Sigmoid colon (tissue), 4 donors: Measurements from ENCODE around the gene PARL.

Experiments used
- EP300 ChIP-seq, 4 donors: sonication (generic); formaldehyde crosslinking; IDR thresholded peaks; one replicate each; pipeline ENCODE4 v1.6.1; 2017; ENCODE audit warnings: antibody characterized with exemption in 4 of 4
- POLR2A ChIP-seq, 2 donors: fragments of 450-650 bp; IDR thresholded peaks; one replicate each; pipeline ENCODE4 v1.6.1; 2016; ENCODE audit warnings: antibody characterized with exemption in 2 of 2, mild to moderate bottlenecking in 2 of 2, moderate library complexity in 2 of 2
- POLR2AphosphoS5 ChIP-seq, 4 donors: sonication (generic); formaldehyde crosslinking; IDR thresholded peaks; one replicate each; pipeline ENCODE4 v1.6.1; 2017; ENCODE audit warnings: antibody characterized with exemption in 4 of 4
- TF ChIP-seq, protein P1 (sequence below), 4 experiments: fragments of 450-650 bp in 3 of 4; fragments of 200-600 bp in 1 of 4; IDR thresholded peaks; one replicate each; pipeline ENCODE4 v1.5.1; 2016 to 2019; ENCODE audit warnings: antibody characterized with exemption in 4 of 4, mild to moderate bottlenecking in 3 of 4, moderate library complexity in 2 of 4

DNA sequence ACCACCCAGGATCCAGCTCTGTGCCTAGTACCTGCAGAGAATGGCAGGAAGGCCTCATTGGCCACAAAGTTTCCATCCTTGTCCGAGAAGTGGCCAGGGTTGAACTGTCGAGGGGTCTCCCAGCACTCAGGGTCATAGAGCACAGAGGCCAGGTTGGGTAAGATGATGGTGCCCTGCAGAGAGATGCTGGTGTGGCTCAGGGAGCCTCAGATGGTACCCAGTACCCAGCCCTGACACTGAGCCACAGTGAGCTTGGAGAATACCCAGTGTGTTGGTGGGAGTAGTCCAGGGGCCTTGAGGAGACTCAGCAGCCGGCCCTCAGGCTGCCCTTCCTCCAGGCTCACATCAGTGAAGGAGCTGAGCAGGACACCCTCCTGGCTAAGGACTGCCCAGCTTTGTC lies 11.5 kb upstream of the PARL start:
- TF ChIP-seq, protein P1, sequence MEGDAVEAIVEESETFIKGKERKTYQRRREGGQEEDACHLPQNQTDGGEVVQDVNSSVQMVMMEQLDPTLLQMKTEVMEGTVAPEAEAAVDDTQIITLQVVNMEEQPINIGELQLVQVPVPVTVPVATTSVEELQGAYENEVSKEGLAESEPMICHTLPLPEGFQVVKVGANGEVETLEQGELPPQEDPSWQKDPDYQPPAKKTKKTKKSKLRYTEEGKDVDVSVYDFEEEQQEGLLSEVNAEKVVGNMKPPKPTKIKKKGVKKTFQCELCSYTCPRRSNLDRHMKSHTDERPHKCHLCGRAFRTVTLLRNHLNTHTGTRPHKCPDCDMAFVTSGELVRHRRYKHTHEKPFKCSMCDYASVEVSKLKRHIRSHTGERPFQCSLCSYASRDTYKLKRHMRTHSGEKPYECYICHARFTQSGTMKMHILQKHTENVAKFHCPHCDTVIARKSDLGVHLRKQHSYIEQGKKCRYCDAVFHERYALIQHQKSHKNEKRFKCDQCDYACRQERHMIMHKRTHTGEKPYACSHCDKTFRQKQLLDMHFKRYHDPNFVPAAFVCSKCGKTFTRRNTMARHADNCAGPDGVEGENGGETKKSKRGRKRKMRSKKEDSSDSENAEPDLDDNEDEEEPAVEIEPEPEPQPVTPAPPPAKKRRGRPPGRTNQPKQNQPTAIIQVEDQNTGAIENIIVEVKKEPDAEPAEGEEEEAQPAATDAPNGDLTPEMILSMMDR (IDR thresholded peaks at IDR 0.05) = no peak
- TF ChIP-seq POLR2A (IDR thresholded peaks at IDR 0.05) = no peak
- no peak for TF ChIP-seq EP300 (IDR thresholded peaks at IDR 0.05)
- TF ChIP-seq POLR2AphosphoS5 (IDR thresholded peaks at IDR 0.05) = no peak
